GM12878 (cell line): ENCODE data around the gene PLEKHG2. TPM values are rescaled to one million over a fixed set of nuclear protein-coding genes. Genes with fewer than 3 reads are reported as not detected.

ENCODE experiments used
- BCL3 ChIP-seq: IDR thresholded peaks from 2 replicates; pipeline ENCODE4 v1.6.1; 2011; ENCODE audit warnings: borderline replicate concordance, low read depth, mild to moderate bottlenecking, moderate library complexity, low read length; ENCODE audit not compliant: insufficient read depth, poor library complexity, severe bottlenecking
- EGR1 ChIP-seq, 2 experiments: IDR thresholded peaks; 1 replicate in 1 of 2; 2 replicates in 1 of 2; pipeline ENCODE4 v1.6.1; 2011 to 2012; ENCODE audit warnings: low read depth in 2 of 2, low read length in 2 of 2, borderline replicate concordance in 1 of 2, mild to moderate bottlenecking in 1 of 2, moderate library complexity in 1 of 2
- EP300 ChIP-seq, 2 experiments: fragments of 150-350 bp in 1 of 2; IDR thresholded peaks; 2 replicates each; pipeline ENCODE4 v1.6.1; 2011 to 2012; ENCODE audit warnings: low read depth in 2 of 2, low read length in 2 of 2, borderline replicate concordance in 1 of 2, improper control_type of control experiment in 1 of 2, inconsistent platforms in 1 of 2; ENCODE audit not compliant: control insufficient read depth in 1 of 2
- HDAC6 ChIP-seq: fragments of 200-600 bp; sonication (generic); IDR thresholded peaks from one replicate; pipeline ENCODE4 v1.8.0; 2017; ENCODE audit warnings: antibody characterized with exemption; ENCODE audit not compliant: unreplicated experiment
- RFX5 ChIP-seq: IDR thresholded peaks from 2 replicates; pipeline ENCODE4 v1.6.1; 2011; ENCODE audit warnings: low read depth, low read length, improper control_type of control experiment
- ZBTB40 ChIP-seq: fragments of 450-650 bp; IDR thresholded peaks from 2 replicates; pipeline ENCODE4 v1.6.1; 2016; ENCODE audit warnings: mild to moderate bottlenecking, moderate library complexity, borderline replicate concordance
- ZNF687 ChIP-seq: fragments of 450-650 bp; IDR thresholded peaks from 2 replicates; pipeline ENCODE4 v1.6.1; 2017; ENCODE audit warnings: mild to moderate bottlenecking, moderate library complexity
- polyA plus RNA-seq, 11 experiments: library from polyadenylated mRNA; depleted of rRNA in 4 of 11; unstranded in 6 of 11; stranded (reverse) in 5 of 11; fragments of >200 nt; fragmentation: Nextera tagmentation in 4 of 11; fragmentation: Illumina TruSeq in 1 of 11; extraction: Ambion mirVana in 4 of 11; extraction: Trizol in 1 of 11; gene quantifications; 1 replicate in 1 of 11; 2 replicates in 10 of 11; pipeline versions ENCODE4 v1.2.1 to v1.2.3, GENCODE V29; 2011 to 2016; ENCODE audit warnings: inconsistent platforms in 2 of 11, missing spikeins in 2 of 11, low read depth in 1 of 11
- total RNA-seq, 4 experiments: library from RNA; depleted of rRNA in 3 of 4; stranded (reverse); fragments of >200 nt in 3 of 4; fragmentation: Illumina TruSeq in 1 of 4; extraction: Trizol in 1 of 4; gene quantifications; 2 replicates each; pipeline versions ENCODE4 v1.2.1 to v1.2.3, GENCODE V29; 2013 to 2021
- TF ChIP-seq, protein P1 (sequence below): fragments of 450-650 bp; formaldehyde crosslinking; IDR thresholded peaks from 2 replicates; pipeline ENCODE4 v1.5.0; 2022; ENCODE audit warnings: mild to moderate bottlenecking, missing genetic modification characterization

Gene PLEKHG2
- total and polyA plus RNA-seq, 10 of the 15 experiments (the other 5 are each of a cell fraction or from before 2014, with no cell fraction given), result 3.0 to 62.5 (median 17.2) TPM

DNA sequence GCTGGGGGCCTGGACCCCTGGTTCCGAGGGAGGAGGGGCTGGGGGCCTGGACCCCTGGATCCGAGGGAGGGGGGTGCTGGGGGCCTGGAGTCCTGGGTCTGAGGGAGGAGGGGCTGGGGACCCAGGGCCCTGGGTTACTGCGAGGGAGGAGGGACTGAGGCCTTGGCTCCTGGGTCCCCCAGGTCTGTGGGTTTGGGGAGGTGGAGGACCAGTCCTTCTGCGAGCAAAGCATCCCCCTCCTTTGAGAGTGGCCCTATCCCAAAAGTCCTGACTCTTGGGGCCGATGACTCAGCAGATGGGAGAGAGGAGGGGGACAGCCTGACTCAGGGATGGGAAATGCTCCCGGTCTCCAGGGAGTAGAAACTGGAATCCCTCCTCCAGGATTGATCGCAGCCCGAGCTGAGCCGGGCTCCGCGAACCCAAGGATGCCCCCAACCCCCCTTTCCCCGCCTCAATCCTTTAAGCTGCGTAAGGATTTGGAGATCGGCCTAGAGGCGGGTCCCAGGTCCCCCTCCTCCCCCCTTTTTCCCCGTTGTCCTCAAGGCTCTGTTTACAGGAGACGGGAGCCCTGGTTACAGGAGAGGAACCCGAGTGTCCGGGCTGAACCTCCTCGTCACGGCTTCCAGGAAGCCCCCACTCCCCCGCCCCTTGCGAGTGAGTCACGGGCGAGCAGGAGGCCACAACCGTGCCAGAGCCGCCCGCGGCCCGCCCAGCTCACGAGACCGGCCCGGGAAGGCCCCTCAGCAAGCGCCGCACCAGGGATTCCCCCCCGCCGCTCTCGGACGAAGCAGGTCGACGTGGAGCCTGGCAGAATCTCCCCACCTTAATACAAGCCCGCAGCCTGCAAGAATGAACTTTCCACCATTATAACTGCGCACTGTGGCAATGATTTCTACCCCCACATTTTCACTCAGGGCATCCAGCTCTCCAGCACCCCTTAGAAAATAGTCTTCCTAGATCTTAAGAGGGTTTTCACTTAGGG, 8.8 kb upstream of the PLEKHG2 start (continued):
- TF ChIP-seq EP300 (IDR thresholded peaks at IDR 0.05; ENCODE audit: borderline replicate concordance in 1 of 2, control insufficient read depth in 1 of 2, low read depth in 2 of 2, low read length in 2 of 2), result peak; percentile 58 to 80
- TF ChIP-seq ZBTB40, result no peak
- peak; percentile 85 for TF ChIP-seq BCL3
- TF ChIP-seq EGR1 (IDR thresholded peaks at IDR 0.05; ENCODE audit: borderline replicate concordance in 1 of 2, low read depth in 2 of 2, low read length in 2 of 2), result peak; percentile 16 to 67
- TF ChIP-seq, protein P1, sequence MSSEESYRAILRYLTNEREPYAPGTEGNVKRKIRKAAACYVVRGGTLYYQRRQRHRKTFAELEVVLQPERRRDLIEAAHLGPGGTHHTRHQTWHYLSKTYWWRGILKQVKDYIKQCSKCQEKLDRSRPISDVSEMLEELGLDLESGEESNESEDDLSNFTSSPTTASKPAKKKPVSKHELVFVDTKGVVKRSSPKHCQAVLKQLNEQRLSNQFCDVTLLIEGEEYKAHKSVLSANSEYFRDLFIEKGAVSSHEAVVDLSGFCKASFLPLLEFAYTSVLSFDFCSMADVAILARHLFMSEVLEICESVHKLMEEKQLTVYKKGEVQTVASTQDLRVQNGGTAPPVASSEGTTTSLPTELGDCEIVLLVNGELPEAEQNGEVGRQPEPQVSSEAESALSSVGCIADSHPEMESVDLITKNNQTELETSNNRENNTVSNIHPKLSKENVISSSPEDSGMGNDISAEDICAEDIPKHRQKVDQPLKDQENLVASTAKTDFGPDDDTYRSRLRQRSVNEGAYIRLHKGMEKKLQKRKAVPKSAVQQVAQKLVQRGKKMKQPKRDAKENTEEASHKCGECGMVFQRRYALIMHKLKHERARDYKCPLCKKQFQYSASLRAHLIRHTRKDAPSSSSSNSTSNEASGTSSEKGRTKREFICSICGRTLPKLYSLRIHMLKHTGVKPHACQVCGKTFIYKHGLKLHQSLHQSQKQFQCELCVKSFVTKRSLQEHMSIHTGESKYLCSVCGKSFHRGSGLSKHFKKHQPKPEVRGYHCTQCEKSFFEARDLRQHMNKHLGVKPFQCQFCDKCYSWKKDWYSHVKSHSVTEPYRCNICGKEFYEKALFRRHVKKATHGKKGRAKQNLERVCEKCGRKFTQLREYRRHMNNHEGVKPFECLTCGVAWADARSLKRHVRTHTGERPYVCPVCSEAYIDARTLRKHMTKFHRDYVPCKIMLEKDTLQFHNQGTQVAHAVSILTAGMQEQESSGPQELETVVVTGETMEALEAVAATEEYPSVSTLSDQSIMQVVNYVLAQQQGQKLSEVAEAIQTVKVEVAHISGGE (CRISPR knock-in tag), result no peak
- TF ChIP-seq ZNF687, result 0 out of 2 replicates have a peak, but pooled peaks have one; percentile 56
- TF ChIP-seq RFX5, result no peak
- no peak for TF ChIP-seq HDAC6
